ENCODE measurements around the gene ADCK1. TPM values are rescaled to one million over a fixed set of nuclear protein-coding genes. Genes with fewer than 3 reads are reported as not detected.

The ADCK1 gene, protein sequence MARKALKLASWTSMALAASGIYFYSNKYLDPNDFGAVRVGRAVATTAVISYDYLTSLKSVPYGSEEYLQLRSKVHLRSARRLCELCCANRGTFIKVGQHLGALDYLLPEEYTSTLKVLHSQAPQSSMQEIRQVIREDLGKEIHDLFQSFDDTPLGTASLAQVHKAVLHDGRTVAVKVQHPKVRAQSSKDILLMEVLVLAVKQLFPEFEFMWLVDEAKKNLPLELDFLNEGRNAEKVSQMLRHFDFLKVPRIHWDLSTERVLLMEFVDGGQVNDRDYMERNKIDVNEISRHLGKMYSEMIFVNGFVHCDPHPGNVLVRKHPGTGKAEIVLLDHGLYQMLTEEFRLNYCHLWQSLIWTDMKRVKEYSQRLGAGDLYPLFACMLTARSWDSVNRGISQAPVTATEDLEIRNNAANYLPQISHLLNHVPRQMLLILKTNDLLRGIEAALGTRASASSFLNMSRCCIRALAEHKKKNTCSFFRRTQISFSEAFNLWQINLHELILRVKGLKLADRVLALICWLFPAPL
- polyA plus RNA-seq (2011; rRNA removed), result 4.4 and 7.3 TPM in 2 replicates
- polyA minus RNA-seq (2011; rRNA and poly(A)+ RNA removed), result 5.2 and 5.9 TPM in 2 replicates

DNA sequence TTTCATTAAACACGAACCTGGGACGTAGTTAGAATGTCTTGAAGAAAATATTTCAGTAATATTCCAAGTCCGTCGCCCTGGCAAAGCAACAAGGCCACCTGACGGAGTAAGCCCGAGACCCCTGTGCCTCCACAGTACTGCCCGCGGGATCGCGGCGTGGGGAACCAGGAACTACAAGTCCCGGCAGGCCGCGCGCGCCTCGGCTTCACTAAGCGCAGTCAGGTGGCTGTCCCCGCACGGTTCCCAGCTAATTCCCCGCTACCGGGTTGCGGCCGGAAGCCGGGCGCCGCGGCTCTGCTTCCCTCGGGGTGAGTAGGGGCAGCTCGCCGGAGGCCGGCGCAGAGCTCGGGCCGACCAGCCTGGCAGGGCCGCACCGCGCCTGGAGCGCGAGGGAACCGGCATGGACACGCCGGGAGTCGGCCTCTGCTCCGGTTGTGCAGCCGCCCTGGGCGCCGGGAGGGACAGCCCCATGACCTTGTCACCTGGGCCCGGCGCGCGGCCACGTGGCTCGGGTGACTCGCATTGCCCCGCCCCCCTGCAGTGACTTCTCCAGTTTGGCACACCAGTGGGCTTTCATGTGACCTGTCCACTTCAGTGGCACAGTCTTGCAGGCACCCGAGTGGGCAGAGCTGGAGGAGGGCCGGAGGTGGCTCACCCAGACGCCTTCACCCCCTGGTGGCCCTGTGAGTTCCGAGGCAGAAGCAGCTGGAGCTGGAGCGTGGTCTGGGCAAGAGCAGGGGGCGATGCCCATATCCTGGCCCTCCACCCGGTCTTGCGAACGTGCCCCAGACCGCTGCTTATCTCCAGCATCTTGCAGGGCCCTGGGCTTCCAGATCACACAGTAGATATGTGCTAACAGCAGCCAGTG, at the start of gene ADCK1:
TSS of gene ADCK1 (plus strand) at position 247 of the 868 bp plus-strand sequence. CDS start 18,870 bp downstream, outside the sequence.
- CTCF ChIA-PET, result interaction anchor here (1.1 to 1.2 kb wide), 5 partner anchors 13 to 36 kb away, joined by 3 read pairs; no protein-coding TSS in a partner anchor
- TF ChIP-seq, protein P1, sequence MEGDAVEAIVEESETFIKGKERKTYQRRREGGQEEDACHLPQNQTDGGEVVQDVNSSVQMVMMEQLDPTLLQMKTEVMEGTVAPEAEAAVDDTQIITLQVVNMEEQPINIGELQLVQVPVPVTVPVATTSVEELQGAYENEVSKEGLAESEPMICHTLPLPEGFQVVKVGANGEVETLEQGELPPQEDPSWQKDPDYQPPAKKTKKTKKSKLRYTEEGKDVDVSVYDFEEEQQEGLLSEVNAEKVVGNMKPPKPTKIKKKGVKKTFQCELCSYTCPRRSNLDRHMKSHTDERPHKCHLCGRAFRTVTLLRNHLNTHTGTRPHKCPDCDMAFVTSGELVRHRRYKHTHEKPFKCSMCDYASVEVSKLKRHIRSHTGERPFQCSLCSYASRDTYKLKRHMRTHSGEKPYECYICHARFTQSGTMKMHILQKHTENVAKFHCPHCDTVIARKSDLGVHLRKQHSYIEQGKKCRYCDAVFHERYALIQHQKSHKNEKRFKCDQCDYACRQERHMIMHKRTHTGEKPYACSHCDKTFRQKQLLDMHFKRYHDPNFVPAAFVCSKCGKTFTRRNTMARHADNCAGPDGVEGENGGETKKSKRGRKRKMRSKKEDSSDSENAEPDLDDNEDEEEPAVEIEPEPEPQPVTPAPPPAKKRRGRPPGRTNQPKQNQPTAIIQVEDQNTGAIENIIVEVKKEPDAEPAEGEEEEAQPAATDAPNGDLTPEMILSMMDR (IDR thresholded peaks at IDR 0.05; ENCODE audit: insufficient read depth, low read depth, low read length), result peak; percentile 69

DNA sequence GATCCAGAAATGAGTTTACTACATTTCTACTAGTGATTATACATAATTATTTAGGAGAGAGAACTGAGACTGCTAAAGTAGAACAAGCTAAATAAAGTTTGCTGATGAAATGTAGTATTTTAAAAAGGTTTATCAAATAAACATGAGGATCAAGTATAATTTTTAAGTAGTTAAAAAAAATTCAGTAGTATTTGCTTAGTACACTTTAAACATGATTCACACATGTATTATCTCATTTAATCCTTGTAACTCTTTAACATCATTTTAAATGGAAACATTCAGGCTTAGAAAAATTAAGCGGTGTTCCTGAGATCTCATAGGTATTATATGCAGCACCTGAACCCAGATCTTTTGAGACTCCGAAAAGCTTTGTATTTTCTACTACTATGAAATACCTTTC, 47.6 kb upstream of the ADCK1 start:
- peaks cover 8% of the 10 kb centered on the region for H3K36me3 ChIP-seq (ENCODE audit: control insufficient read depth, insufficient read depth, low read length)
- H3K4me3 ChIP-seq (ENCODE audit: low read depth, low read length), result no peak overlapping the region
- POLR2A ChIA-PET, result no interaction called here
- CTCF ChIA-PET, result interaction anchor here (1.0 to 1.3 kb wide), 2 partner anchors 20 to 98 kb away, joined by 3 read pairs; no protein-coding TSS in a partner anchor
- no peak for DNase-seq (ENCODE audit: low read depth)
- TF ChIP-seq, protein P1 (IDR thresholded peaks at IDR 0.05; ENCODE audit: insufficient read depth, low read depth, low read length), result no peak
- H3K27me3 ChIP-seq (ENCODE audit: control insufficient read depth, insufficient read depth, low read length), result no peaks in the 10 kb centered on the region

More for the DNA sequence above, at the start of gene ADCK1:
- DNase-seq (ENCODE audit: low read depth), result peak; percentile 19
- H3K27me3 ChIP-seq (ENCODE audit: control insufficient read depth, insufficient read depth, low read length), result no peaks in the 10 kb centered on the region
- no peaks in the 10 kb centered on the region for H3K36me3 ChIP-seq (ENCODE audit: control insufficient read depth, insufficient read depth, low read length)
- POLR2A ChIA-PET, result interaction anchor here (0.6 kb wide), 1 partner anchor 176 kb away, joined by 4 read pairs; no protein-coding TSS in a partner anchor
- peak within 1 kb of the TSS; percentile 60 for H3K4me3 ChIP-seq (ENCODE audit: low read depth, low read length)

DNA sequence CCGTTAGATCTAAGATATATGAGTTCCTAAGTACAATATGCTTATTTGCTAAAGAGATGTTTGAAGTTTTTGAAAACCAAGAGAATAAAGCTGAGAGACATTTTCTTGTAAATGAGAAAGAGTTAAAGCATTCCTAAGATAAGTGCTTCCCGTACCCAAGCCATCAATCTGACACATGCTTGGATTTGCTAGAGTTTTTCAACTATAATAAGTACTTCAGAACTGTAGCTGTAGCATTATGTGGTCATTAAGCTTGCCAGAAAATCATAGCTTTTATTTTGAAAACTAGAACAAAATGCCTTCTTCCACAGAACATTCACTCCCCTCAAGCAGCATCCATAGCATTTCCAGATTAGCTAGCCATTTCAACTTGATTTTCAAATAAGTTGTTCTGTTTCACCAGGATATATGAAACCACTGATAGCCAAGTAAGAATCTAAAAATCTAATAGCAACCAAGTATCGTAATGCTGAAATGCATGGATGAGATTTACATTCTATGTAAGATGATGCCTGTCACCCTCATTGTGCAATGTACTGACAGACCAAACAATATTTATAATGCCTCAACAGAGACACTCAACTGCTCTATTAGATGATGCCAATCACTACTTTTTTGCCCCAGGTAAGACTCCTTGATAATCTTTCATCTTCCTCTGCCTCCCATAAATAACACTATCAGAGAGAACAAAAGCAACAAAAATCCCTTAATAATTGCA, 47.0 kb upstream of the ADCK1 start:
- CTCF ChIA-PET, result interaction anchor here (1.0 to 1.3 kb wide), 2 partner anchors 21 to 99 kb away, joined by 3 read pairs; no protein-coding TSS in a partner anchor
- Histone ChIP-seq H3K27me3 (ENCODE audit: control insufficient read depth, insufficient read depth, low read length) (no peaks in the 10 kb centered on the region), H3K4me3 (ENCODE audit: low read depth, low read length) (no peak overlapping the region), H3K36me3 (ENCODE audit: control insufficient read depth, insufficient read depth, low read length) (peaks cover 8% of the 10 kb centered on the region)
- TF ChIP-seq, protein P1 (IDR thresholded peaks at IDR 0.05; ENCODE audit: insufficient read depth, low read depth, low read length), result no peak
- no peak for DNase-seq (ENCODE audit: low read depth)
- POLR2A ChIA-PET, result no interaction called here

DNA sequence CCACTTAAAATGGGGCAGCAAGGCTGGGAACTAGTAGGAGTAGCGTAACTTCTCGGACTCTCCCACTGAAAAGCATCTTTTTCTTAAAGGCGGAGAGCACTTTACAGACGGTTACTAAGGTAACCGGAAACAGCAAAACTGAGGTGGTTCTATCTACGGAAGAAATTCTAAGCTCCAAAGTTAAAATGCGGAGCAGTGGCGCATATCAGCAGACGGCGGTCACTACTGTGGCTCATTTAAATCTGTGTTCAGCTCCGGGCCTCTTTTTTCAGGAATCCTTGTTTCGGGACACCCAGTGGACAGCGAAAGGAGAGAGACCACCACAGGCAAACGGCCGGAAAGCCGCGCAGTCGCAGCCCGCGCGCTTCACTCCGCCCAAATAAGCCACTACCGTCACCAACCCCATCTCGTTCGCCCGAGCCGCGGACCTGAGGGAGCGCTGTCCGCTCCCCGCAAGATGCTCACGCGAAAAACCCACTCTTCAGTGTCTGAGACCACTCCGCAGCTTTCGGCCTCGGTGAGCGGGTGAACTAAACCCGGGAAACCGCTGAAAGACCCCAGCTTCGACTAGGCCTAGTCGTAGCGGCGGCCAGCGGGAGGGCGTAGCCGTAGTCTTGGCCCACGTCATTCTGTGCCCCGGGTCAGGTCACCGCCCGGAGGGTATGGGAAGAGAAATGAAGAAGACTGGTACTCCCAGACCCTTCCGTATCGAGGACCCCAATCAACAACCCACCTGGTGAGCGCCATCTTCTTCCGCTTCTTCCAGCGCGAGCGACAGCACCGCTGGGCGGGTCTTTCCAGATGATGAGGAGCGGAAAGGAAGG, 39.3 kb upstream of the ADCK1 start, which contains the start of gene SNW1:
TSS of gene SNW1 (minus strand) at position 776 of the 824 bp plus-strand sequence. CDS start at position 747, 29 bp downstream.
- ChIA-PET CTCF (interaction anchor here (0.6 kb wide), 1 partner anchor 85 kb away, joined by 3 read pairs; no protein-coding TSS in a partner anchor), POLR2A (no interaction called here)
- TF ChIP-seq, protein P1 (IDR thresholded peaks at IDR 0.05; ENCODE audit: insufficient read depth, low read depth, low read length), result 0 out of 2 replicates have a peak, but pooled peaks have one; percentile 7
- DNase-seq (ENCODE audit: low read depth), result peak; percentile 76
- H3K4me3 ChIP-seq (ENCODE audit: low read depth, low read length), result peak within 1 kb of the TSS; percentile 76
- H3K27me3 ChIP-seq (ENCODE audit: control insufficient read depth, insufficient read depth, low read length), result no peaks in the 10 kb centered on the region
- no peaks in the 10 kb centered on the region; the same call in 1 of the 2 replicates for H3K36me3 ChIP-seq (ENCODE audit: control insufficient read depth, insufficient read depth, low read length)

Data from BJ (cell line).